Measurements from ENCODE around the gene PDE2A.

- TF ChIP-seq CTCF (IDR thresholded peaks at IDR 0.05) (no peak), EZH2 (IDR thresholded peaks at IDR 0.05; ENCODE audit: borderline replicate concordance, insufficient read depth, low read depth, low read length, poor library complexity, severe bottlenecking) (no peak)
Measured at GRCh38 chr11:72639502-72640375, 34.5 kb downstream of the PDE2A start.

All from B cell (primary cell).